ENCODE results near the gene EN1.

The EN1 gene

DNA sequence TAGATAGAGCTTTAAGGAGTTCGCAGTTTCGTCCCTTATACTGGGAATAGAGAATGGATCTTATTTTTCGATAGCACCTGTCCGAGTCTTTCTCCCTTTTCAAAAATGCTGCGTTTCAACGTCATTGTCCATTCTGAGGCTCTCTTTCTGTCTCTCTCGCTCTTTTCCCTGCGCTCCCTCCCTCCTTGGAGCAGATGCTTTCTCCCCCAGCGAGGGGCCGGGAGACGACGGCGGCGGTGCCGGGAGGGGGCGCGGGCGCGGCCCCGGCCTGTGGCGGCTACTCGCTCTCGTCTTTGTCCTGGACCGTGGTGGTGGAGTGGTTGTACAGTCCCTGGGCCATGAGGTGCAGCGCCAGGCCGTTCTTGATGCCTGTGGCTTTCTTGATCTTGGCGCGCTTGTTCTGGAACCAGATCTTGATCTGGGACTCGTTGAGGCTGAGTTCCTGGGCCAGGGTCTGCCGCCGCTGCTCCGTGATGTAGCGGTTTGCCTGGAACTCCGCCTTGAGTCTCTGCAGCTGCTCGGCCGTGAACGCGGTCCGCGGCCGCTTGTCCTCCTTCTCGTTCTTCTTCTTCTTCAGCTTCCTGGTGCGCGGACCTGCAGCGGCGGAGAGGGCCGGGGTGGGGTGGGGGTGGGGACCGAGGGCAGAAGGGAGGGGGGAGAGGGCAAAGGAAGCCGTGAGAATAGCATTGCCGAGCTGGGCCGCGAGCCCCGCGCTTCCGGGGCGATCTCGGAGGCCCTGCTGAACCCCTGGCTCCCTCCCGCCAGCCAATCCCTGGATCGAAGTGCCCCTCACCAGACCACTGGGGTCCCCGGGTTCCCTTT is 4.6 kb downstream of the EN1 start:
- no peak for DNase-seq

DNA sequence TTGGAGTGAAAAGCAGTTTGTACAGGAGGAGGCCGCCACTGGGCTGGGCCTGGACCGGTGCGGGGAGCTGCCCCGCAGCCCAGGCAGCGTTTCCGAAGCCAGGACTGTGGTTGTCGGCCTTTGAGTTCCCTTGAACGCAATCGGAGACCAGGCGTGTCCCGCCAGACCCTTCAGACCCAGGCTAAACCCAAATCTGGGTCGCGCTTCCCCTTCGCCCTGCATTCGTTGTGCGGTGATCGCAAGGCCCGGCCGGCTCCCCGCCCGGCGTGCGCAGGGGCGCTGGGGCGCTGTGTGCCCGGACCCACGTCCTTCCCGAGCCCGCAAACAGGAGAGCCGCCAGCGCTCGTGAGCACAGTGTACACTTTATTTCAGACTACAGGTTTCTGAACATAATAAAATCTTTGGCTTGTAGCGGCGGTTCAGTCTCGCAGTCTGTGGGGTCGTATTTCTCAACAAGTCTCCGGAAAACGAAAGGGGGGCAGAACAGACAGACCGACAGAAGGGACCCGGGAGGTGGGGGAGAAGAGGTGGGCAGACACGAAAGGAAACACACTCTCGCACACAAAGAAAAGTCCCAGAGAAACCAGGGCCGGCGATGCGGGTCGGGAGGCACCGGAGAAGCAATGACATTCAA is 5.5 kb downstream of the EN1 start:
- no peak for DNase-seq

GRCh38 chr2:118841450-118841827 is 6.0 kb downstream of the EN1 start:
- no peak for DNase-seq

DNA sequence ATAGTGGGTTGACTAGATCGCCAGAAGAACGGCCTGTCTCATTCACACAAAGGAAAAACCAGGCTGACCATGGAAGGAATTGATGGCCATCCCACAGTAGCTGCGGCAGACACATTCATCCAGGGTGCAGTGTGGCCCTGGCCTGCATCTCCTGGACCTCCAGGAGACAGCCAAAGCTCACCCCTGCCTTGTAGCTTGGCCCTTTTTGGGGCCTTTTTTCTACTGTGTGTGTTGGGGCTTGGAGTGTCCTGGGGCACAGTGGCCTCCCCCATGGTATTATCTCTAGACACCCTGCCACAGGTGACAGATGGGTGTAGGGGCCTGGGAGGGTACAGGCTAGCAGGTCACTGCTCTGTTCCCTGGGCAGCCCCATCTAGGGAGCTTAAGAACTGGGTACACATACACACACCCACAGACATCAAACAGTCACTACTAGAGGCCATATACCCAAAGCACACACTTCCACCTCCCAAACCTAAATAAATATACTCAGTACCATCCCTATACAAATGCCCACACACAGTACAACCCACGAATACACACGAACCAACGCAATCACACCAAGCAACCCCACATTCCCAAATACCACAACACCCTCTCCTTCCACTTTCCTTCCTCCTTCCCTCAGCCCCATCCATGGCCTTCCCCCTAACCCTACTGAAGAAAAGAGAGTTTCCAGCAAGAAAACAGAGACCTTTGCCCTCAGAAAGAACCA is 8.6 kb downstream of the EN1 start:
- DNase-seq: no peak

DNA sequence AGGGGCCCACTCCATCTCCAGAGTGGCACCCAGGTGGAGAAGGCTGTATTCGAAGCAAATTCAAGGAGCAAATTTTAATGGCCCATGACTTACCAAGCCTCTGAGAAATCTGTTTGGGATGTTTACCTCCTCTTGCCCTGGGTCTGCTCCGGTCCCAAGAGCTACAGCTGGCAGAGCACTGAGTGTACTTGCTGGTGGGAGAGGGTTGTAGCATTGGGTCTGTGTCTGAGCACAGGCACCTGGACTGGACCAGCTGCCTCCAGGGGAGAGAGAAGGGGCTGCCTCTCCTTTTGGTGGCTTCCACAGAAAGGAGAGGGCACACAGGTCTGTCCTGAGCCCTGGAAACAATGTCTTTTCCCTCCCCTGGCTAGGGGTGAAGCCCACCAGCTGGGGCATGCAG is 9.8 kb downstream of the EN1 start:
- DNase-seq: no peak

DNA sequence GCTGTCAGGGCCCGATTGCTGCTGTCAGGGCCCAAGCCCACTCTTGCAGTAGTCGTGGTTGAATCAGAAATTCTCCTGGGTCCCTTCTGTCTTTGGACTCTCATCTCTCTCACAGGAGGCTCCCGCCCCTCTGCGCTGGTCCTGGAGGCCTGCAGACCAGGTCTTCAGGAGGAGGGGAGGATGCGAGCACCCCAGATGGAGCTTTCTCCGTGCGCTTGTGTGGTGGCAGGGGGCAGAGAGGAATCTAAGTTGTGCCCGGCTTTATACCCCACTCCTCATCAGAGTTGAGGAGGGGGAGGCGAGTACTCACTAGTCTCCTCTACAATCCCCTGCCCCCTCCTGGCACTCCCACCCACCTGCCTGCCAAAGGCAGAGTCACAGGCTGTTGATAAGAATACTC is 10.4 kb downstream of the EN1 start:
- DNase-seq: no peak

DNA sequence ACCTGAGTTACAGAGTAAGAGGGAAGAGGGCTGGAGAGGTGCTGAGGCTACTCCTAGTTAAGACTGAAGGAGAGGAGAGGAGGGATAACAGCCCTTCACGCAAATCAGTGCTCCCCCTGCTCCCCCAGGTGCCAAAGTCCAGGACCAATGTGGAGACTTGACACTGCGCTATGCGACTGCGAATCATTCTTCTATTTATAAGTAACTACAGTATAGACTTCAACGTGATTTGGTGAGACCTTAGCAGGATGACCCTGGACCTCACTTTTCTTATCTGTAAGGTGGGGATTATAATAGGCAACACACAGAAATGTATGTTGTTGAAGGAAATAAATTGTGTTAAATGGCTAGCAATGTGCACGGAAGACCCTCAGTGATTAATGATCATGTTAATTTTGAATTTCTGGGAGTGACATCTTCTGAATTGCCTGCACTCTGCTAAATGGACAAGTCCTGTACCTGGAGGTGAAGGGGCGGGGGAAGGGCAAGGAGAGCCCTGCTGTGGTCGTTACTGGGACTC is 11.0 kb downstream of the EN1 start:
- DNase-seq: no peak

- DNase-seq: no peak
These were observed 11.6 kb downstream of the EN1 start for GRCh38 chr2:118835746-118836410.

GRCh38 chr2:118834901-118835745 is 12.3 kb downstream of the EN1 start:
- no peak for DNase-seq

DNA sequence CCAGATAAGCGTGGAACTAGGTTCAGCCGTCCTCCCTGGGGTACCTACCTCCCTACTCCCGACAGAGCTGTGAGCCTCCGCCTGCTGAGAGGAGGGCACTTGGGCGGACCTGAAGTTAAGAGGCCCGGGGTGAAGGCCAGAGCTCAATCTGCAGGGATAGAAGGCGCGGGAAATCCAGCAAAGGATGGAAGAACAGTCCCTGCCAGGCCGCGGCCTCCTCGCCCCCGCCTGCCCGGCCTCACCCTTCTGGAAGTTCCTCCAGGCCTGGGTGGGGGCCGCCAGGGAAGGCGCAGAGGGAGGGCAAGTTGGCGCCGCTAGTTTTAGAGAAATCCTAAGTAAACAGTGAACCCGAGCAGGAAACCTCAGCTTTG is 13.0 kb downstream of the EN1 start:
- no peak for DNase-seq

GRCh38 chr2:118833716-118834439 is 13.6 kb downstream of the EN1 start:
- DNase-seq: no peak

- no peak for DNase-seq
These were observed 14.4 kb downstream of the EN1 start for GRCh38 chr2:118832791-118833715.

DNA sequence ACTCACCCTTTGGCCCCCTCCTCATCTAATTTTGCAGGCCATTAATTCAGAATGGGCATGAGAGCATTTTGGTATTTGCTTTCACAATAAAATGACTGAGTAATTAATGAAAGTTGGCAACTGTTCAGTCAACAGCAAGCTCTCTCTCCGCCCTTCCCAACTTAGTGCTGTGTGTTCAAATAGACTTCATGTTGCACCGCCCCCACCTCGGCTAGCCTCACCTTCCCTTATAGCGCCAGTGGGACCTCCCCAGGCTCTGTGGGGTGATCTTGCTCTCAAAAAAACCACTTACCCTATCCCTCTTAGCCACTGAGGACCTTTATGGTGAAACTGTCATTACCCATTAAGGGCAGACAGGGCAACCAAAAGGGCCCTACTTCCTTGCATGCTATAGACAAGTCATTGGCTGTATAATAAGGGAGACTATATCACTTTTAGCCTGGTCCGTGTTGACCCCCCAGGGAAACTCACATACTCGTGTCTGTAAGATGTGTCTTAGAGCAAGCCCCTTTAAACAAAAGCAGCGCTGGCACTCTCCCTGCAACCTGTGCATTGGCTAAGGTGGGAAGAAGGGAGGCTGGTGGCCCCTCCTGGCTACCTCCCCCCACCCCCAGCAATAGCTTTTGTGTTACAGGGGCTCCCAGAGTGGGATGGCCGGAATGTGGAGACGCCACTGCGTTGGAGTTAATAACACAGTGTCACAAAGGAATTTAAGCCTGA is 15.2 kb downstream of the EN1 start:
- DNase-seq: no peak

DNA sequence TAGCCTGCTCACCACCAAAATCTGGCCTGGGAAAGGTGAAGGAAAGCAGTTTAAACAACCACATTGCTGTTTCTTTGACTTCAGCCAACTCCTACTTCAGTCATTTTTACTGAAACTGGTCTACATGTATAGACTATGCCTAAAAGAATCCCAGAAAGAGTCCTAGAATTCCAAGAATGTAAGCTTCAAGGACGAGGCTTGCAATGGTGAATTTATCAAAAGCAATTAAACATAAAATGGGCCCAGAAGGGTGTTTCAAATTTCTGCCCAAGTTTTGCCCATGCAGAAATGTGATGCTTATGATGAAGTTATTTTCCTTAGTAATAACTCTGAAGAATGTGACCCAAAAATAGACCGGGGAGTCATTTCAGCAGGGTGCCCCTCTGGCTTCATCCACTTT is 16.6 kb downstream of the EN1 start:
- DNase-seq: no peak

GRCh38 chr2:118830118-118830517 is 17.3 kb downstream of the EN1 start:
- DNase-seq: no peak

DNA sequence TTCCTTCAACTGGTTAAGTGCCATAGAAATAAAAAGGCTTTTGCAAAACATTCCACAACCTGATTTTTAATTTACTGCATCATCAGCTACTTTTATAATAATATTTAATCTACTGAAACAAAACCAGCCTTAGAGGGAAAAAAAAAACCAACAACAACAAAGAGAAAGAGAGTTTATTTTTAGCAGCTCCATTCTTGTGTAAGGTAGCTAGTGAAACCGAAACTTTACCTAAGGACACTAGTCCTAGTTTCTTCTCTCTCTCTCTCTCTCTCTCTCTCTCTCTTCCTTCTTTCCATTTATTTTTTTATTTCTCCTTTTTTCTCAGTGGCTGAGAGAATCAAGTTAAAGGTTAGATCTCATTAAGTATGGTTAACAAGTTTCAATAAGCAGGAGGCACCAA is 21.4 kb downstream of the EN1 start:
- no peak for DNase-seq

- DNase-seq: no peak
These were observed 23.8 kb downstream of the EN1 start for GRCh38 chr2:118823633-118824032.

GRCh38 chr2:118822572-118822971 is 24.9 kb downstream of the EN1 start:
- no peak for DNase-seq

GRCh38 chr2:118822015-118822414 is 25.4 kb downstream of the EN1 start:
- DNase-seq: no peak

- DNase-seq: no peak
These were observed 30.0 kb downstream of the EN1 start for GRCh38 chr2:118817469-118817868.
